Skeletal muscle tissue (tissue), 4 donors: ENCODE measurements around the gene SH2D3C. TPM values are rescaled to one million over a fixed set of nuclear protein-coding genes. Genes with fewer than 3 reads are reported as not detected.

Experiments used
- H3K27ac ChIP-seq: one replicate; pipeline ENCODE4 v1.7.0; 2013; ENCODE audit warnings: mild to moderate bottlenecking, low read depth, low read length, inconsistent platforms
- H3K27me3 ChIP-seq, 3 donors: one replicate each; pipeline ENCODE4 v1.7.0; 2013; ENCODE audit warnings: low read length in 3 of 3; ENCODE audit not compliant: control insufficient read depth in 3 of 3, insufficient read depth in 3 of 3
- H3K36me3 ChIP-seq, 3 donors: one replicate each; pipeline ENCODE4 v1.7.0; 2013; ENCODE audit warnings: low read length in 3 of 3; ENCODE audit not compliant: control insufficient read depth in 3 of 3, insufficient read depth in 3 of 3
- H3K4me1 ChIP-seq, 3 donors: one replicate each; pipeline ENCODE4 v1.7.0; 2013; ENCODE audit warnings: low read length in 3 of 3, mild to moderate bottlenecking in 3 of 3; ENCODE audit not compliant: control insufficient read depth in 3 of 3, insufficient read depth in 3 of 3
- H3K4me3 ChIP-seq, 3 donors: one replicate each; pipeline ENCODE4 v1.7.0; 2013; ENCODE audit warnings: low read length in 3 of 3
- H3K9ac ChIP-seq, 3 donors: one replicate each; pipeline ENCODE4 v1.7.0; 2013; ENCODE audit warnings: low read length in 3 of 3, mild to moderate bottlenecking in 3 of 3, moderate library complexity in 2 of 3, low read depth in 1 of 3
- H3K9me3 ChIP-seq, 3 donors: one replicate each; pipeline ENCODE4 v1.7.0; 2013; ENCODE audit warnings: low read length in 3 of 3; ENCODE audit not compliant: control insufficient read depth in 3 of 3
- total RNA-seq: library from RNA; depleted of rRNA; stranded (reverse); fragments of >200 nt; gene quantifications from one replicate; pipeline ENCODE4 v1.2.3, GENCODE V29; 2014
- donor health status: Osteomylitis.

SH2D3C gene
- total RNA-seq, 1 donor from 2014 or later = 15.1 TPM

DNA sequence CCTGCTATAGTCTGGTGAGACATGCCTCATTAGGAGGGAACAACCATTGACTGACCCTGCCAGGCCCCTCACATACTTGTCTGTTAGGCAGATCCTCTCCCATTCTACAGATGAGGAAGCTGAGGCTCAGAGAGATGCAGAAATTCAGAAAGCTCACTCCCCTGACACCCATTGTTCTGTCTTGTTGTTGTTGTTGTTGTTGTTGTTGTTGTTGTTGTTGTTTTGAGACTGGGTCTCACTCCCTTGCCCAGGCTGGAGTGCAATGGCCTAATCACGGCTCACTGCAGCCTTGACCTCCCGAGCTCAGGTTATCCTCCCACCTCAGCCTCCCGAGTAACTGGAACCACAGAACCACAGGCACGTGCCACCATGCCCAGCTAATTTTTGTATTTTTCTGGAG is 84.8 kb downstream of the SH2D3C start:
- Histone ChIP-seq H3K27ac (no peak overlapping the region), H3K36me3 (peaks cover 8 to 27% (median 13%) of the 10 kb centered on the region in 3 donors), H3K9ac (no peak overlapping the region), H3K4me1 (peaks cover 0 to under 1% (median under 1%) of the 10 kb centered on the region in 3 donors), H3K4me3 (no peak overlapping the region), H3K9me3 (no peaks in the 10 kb centered on the region), H3K27me3 (no peaks in the 10 kb centered on the region)

GRCh38 chr9:127693143-127693542 is 85.3 kb downstream of the SH2D3C start:
- Histone ChIP-seq H3K4me1 (no peaks in the 10 kb centered on the region), H3K27ac (no peak overlapping the region), H3K36me3 (peaks cover 8 to 27% (median 14%) of the 10 kb centered on the region in 3 donors), H3K9me3 (no peaks in the 10 kb centered on the region), H3K9ac (no peak overlapping the region), H3K4me3 (no peak overlapping the region), H3K27me3 (no peaks in the 10 kb centered on the region)

DNA sequence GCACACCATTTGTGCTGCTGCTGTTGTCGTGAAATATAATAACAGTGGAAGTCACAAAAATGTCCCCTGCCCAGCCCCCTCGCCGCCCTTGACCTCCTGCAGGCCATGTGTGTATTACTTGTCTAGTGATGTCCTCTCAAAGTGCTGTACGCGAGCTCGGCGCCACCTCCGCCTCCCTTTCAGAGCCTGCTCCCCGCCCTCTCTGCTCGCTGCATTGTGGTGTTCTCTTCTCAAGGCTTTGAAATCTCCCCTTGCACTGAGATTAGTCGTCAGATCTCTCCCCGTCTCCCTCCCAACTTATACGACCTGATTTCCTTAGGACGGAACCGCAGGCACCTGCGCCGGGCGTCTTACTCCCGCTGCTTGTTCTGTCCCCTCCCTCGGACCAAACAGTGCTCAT is 86.4 kb downstream of the SH2D3C start:
- peaks cover 8 to 27% (median 16%) of the 10 kb centered on the region in 3 donors for H3K36me3 ChIP-seq
- H3K9ac ChIP-seq = no peak overlapping the region
- no peak overlapping the region for H3K27ac ChIP-seq
- no peaks in the 10 kb centered on the region for H3K4me1 ChIP-seq
- H3K27me3 ChIP-seq = no peaks in the 10 kb centered on the region
- H3K4me3 ChIP-seq = no peak overlapping the region
- no peaks in the 10 kb centered on the region for H3K9me3 ChIP-seq

GRCh38 chr9:127690735-127691134 is 87.7 kb downstream of the SH2D3C start:
- Histone ChIP-seq H3K4me3 (no peak overlapping the region), H3K9me3 (no peaks in the 10 kb centered on the region), H3K4me1 (peaks cover 0 to 7% (median 7%) of the 10 kb centered on the region in 3 donors), H3K27me3 (no peaks in the 10 kb centered on the region), H3K36me3 (peaks cover 8 to 27% (median 16%) of the 10 kb centered on the region in 3 donors), H3K9ac (no peak overlapping the region), H3K27ac (no peak overlapping the region)

DNA sequence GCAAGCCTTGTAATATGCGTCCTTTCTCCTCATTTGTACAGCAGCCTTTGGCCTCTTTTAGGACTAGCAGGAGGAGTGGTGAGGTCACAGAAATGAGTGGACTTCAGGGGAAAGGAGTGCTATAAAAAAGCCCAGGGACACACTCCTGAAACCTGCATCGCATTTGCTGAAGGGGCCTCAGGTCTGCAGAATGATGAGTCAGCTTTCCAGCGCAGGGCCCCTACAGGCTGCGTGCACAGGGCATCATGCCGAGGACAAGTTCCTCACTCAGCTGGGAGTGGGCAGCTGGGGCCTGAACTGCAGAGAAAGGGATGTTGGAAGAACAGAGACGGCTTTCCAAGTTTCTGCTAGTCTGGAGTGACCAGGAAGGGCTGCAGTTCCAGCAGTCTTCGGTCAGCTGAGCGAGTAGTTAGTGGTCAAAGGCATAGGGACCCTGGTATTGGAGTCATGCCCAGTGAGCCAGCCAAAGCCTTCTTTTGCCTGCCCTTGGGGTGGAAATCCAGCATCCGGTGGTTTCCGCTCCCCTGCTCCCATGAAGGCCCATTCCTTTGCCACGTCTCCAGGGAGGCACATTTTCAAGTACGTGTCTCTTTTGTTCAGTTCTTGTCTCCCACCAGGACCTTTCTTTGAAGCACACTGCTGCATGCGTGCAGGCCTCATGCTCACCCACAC is 89.0 kb downstream of the SH2D3C start:
- no peak overlapping the region for H3K27ac ChIP-seq
- peaks cover 8 to 27% (median 20%) of the 10 kb centered on the region in 3 donors for H3K36me3 ChIP-seq
- no peaks in the 10 kb centered on the region for H3K27me3 ChIP-seq
- no peak overlapping the region for H3K9ac ChIP-seq
- H3K9me3 ChIP-seq = no peaks in the 10 kb centered on the region
- no peak overlapping the region for H3K4me3 ChIP-seq
- H3K4me1 ChIP-seq = peaks cover 0 to 7% (median 7%) of the 10 kb centered on the region in 3 donors

Other genes starting within 250 kb of the SH2D3C start
- 5.2 TPM for gene STXBP1, start 166.4 kb downstream of the SH2D3C start, total RNA-seq
- gene CFAP157, start 71.7 kb downstream of the SH2D3C start, total RNA-seq = not detected
- 8.4 TPM for gene PTRH1, start 63.0 kb downstream of the SH2D3C start, total RNA-seq
- gene TTC16, start 62.6 kb downstream of the SH2D3C start, total RNA-seq = not detected
- 2.6 TPM for gene TOR2A, start 43.4 kb downstream of the SH2D3C start, total RNA-seq
- 33.4 TPM for gene CDK9, start 7.4 kb upstream of the SH2D3C start, total RNA-seq
- gene FPGS, start 24.2 kb upstream of the SH2D3C start, total RNA-seq = 41.2 TPM
- gene ENG, start 76.0 kb upstream of the SH2D3C start, total RNA-seq = 9.4 TPM
- gene AK1, start 99.0 kb upstream of the SH2D3C start, total RNA-seq = 359 TPM
- gene ST6GALNAC6, start 120.9 kb upstream of the SH2D3C start, total RNA-seq = 33.9 TPM
- gene ST6GALNAC4, start 138.4 kb upstream of the SH2D3C start, total RNA-seq = 23.5 TPM
- gene PIP5KL1, start 152.1 kb upstream of the SH2D3C start, total RNA-seq = not detected
- 7.3 TPM for gene DPM2, start 159.2 kb upstream of the SH2D3C start, total RNA-seq
- 8.9 TPM for gene EEIG1, start 202.3 kb upstream of the SH2D3C start, total RNA-seq